OCI-LY1 (cell line): ENCODE data around the gene FBXL15.
A peak's percentile ranks its signal among the peaks of the same experiment; 100 is the strongest.

Experiments
- H2AFZ ChIP-seq: fragments of 200-600 bp; sonication (generic), shearing (Covaris generic); 2 replicates; pipeline ENCODE4 v1.6.0; 2014; ENCODE audit warnings: antibody characterized with exemption, mild to moderate bottlenecking, low read length
- H3F3A ChIP-seq: fragments of 200-600 bp; sonication (generic), shearing (Covaris generic); 2 replicates; pipeline ENCODE4 v1.6.0; 2014; ENCODE audit warnings: mild to moderate bottlenecking, antibody characterized with exemption, low read length, moderate library complexity; ENCODE audit not compliant: insufficient read depth
- H3K27ac ChIP-seq: fragments of 200-600 bp; sonication (generic); 2 replicates; pipeline ENCODE4 v1.5.1; 2014; ENCODE audit warnings: low read length, mixed run types, mild to moderate bottlenecking, low read depth; ENCODE audit not compliant: poor library complexity, severe bottlenecking
- H3K27me3 ChIP-seq: fragments of 200-600 bp; sonication (generic); 2 replicates; pipeline ENCODE4 v1.6.0; 2014; ENCODE audit warnings: antibody characterized with exemption, mild to moderate bottlenecking, low read length, moderate library complexity; ENCODE audit not compliant: insufficient read depth
- H3K36me3 ChIP-seq: fragments of 200-600 bp; sonication (generic); 2 replicates; pipeline ENCODE4 v1.6.1; 2014; ENCODE audit warnings: mild to moderate bottlenecking, antibody characterized with exemption, low read length, moderate library complexity, mixed read lengths; ENCODE audit not compliant: insufficient read depth
- H3K4me1 ChIP-seq: fragments of 200-600 bp; sonication (generic); 2 replicates; pipeline ENCODE4 v1.5.1; 2014; ENCODE audit warnings: mild to moderate bottlenecking, low read length, moderate library complexity; ENCODE audit not compliant: insufficient read depth, severe bottlenecking
- H3K4me2 ChIP-seq: fragments of 200-600 bp; sonication (generic), shearing (Covaris generic); 2 replicates; pipeline ENCODE4 v1.6.1; 2014; ENCODE audit warnings: low read length
- H3K4me3 ChIP-seq: fragments of 200-600 bp; sonication (generic); 2 replicates; pipeline ENCODE4 v1.5.1; 2014; ENCODE audit warnings: low read length, low read depth, mild to moderate bottlenecking, mixed read lengths; ENCODE audit not compliant: poor library complexity, severe bottlenecking
- H3K79me2 ChIP-seq: fragments of 200-600 bp; shearing (Covaris generic); 2 replicates; pipeline ENCODE4 v1.6.1; 2016; ENCODE audit warnings: mixed run types, low read length, mixed read lengths; ENCODE audit not compliant: insufficient read depth
- H3K9ac ChIP-seq: fragments of 200-600 bp; sonication (generic), shearing (Covaris generic); 2 replicates; pipeline ENCODE4 v1.6.1; 2014; ENCODE audit warnings: mild to moderate bottlenecking, low read length, mixed read lengths
- H3K9me2 ChIP-seq: fragments of 200-600 bp; sonication (generic), shearing (Covaris generic); 2 replicates; pipeline ENCODE4 v1.6.1; 2014; ENCODE audit warnings: low read depth, mild to moderate bottlenecking, low read length, mixed read lengths
- H3K9me3 ChIP-seq: fragments of 200-600 bp; shearing (Covaris generic); 2 replicates; pipeline ENCODE4 v1.6.1; 2014; ENCODE audit warnings: low read length, mixed read lengths
- H4K20me1 ChIP-seq: fragments of 200-600 bp; sonication (generic), shearing (Covaris generic); 2 replicates; pipeline ENCODE4 v1.6.0; 2016; ENCODE audit warnings: mild to moderate bottlenecking, low read length; ENCODE audit not compliant: insufficient read depth
- EZH2 ChIP-seq: fragments of 200-600 bp; sonication (generic), shearing (Covaris generic); IDR thresholded peaks from 2 replicates; pipeline ENCODE4 v1.8.0; 2017; ENCODE audit warnings: borderline replicate concordance, mixed run types, mild to moderate bottlenecking, antibody characterized with exemption, low read length, moderate library complexity, mixed read lengths
- TF ChIP-seq, protein P1 (sequence below): fragments of 200-600 bp; sonication (generic), shearing (Covaris generic); IDR thresholded peaks from 2 replicates; pipeline ENCODE4 v1.5.1; 2017; ENCODE audit warnings: mild to moderate bottlenecking, antibody characterized with exemption, low read length, moderate library complexity, mixed read lengths

The FBXL15 gene

DNA sequence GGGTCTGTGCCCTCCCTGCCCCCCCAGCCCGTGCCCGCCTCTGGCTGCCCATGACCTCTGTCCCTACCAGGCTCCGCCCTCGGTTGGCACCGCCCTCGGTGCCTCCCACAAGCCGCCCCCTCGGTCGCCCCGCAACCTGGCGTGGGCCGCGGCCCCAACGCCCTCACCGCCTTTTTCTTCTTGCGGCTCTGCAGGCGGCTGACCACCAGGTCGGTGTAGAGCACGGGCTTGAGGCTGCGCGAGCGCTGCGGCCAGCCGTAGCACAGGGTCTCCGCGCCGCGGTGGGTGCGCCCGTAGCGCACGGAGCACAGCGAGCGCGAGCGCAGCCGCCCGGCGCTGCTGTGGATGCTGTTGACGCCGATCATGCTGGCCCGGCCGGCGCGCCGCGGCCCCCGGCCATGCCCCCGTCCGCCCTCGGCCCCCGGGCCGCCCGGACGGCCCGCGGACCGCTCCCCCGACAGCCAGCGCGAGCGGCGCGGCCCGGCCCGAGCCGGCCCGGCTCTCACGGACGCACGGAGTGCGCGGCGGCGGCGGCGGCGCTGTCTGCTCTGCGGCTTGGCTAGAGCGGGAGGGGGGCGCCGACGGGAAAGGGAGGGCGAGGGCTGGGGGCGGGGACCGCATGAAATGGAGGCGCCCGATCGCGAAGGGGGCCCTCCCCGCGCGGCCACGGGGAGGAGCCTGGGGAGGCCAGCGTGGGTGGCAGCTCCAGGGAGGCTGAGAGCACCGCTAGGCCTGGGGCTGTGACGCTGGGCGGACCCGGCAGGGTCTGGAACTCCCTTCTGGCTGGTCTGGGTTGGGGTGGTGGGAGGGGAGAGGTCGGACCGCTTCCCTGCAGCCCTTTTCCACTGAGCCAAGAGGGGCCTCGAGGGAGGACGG lies 11.7 kb upstream of the FBXL15 start:
- no peaks in the 10 kb centered on the region for H3K9me3 ChIP-seq
- TF ChIP-seq EZH2: no peak
- TF ChIP-seq, protein P1, sequence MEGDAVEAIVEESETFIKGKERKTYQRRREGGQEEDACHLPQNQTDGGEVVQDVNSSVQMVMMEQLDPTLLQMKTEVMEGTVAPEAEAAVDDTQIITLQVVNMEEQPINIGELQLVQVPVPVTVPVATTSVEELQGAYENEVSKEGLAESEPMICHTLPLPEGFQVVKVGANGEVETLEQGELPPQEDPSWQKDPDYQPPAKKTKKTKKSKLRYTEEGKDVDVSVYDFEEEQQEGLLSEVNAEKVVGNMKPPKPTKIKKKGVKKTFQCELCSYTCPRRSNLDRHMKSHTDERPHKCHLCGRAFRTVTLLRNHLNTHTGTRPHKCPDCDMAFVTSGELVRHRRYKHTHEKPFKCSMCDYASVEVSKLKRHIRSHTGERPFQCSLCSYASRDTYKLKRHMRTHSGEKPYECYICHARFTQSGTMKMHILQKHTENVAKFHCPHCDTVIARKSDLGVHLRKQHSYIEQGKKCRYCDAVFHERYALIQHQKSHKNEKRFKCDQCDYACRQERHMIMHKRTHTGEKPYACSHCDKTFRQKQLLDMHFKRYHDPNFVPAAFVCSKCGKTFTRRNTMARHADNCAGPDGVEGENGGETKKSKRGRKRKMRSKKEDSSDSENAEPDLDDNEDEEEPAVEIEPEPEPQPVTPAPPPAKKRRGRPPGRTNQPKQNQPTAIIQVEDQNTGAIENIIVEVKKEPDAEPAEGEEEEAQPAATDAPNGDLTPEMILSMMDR: no peak
- H3K9me2 ChIP-seq: no peaks in the 10 kb centered on the region
- H3K4me1 ChIP-seq: no peaks in the 10 kb centered on the region
- H3K27ac ChIP-seq: no peak overlapping the region
- no peaks in the 10 kb centered on the region for H3K79me2 ChIP-seq
- no peaks in the 10 kb centered on the region for H4K20me1 ChIP-seq
- H3K4me2 ChIP-seq: peak overlapping the region; percentile 55
- H3K4me3 ChIP-seq: peak overlapping the region; percentile 47
- no peak overlapping the region for H3K9ac ChIP-seq
- no peak overlapping the region for H2AFZ ChIP-seq
- no peaks in the 10 kb centered on the region for H3K27me3 ChIP-seq
- no peaks in the 10 kb centered on the region for H3K36me3 ChIP-seq
- no peaks in the 10 kb centered on the region for H3F3A ChIP-seq

DNA sequence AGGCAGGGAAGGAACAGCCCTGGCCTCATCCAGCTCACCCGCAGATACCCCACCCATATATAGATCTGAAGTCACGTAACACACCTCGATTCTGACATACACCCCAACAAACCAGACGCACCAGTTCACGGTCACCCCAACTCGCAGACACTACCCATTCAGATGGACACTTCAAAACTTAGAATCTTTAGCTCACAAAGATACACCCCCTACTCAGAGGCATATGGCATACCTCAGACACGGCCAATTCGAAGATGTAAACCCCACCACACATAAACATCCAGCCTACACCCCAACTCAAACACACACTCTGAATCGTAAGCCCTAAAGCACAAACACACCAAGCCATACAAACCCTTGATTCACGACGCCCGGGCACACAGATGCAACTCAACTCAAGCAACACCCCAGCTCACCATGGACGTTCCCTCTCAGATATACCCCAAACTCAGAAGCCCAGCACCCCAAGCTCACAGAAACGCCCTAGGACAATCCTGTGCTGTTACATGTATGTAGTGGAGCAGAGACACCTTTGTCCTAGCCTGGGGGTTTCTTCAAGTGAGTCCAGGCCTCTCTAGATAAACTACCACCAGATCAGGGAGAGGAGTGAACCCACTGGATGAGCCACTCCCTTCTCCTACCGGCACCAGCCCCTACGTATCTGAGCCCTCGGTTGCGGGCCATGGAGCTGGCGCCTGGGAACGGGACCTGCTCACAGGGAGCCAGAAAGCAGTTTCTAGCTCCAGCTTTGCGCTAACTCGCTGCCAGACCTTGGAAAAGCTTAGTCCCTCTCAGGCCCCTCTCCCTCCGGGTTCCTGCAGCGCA lies 10.8 kb upstream of the FBXL15 start:
- H3K4me1 ChIP-seq: no peaks in the 10 kb centered on the region
- H3K4me3 ChIP-seq: no peak overlapping the region
- H4K20me1 ChIP-seq: no peaks in the 10 kb centered on the region
- no peaks in the 10 kb centered on the region for H3K79me2 ChIP-seq
- no peaks in the 10 kb centered on the region for H3K27me3 ChIP-seq
- H3K4me2 ChIP-seq: no peak overlapping the region
- H3K9me2 ChIP-seq: no peaks in the 10 kb centered on the region
- H3F3A ChIP-seq: no peaks in the 10 kb centered on the region
- no peaks in the 10 kb centered on the region for H3K9me3 ChIP-seq
- H2AFZ ChIP-seq: no peak overlapping the region
- H3K36me3 ChIP-seq: no peaks in the 10 kb centered on the region
- H3K9ac ChIP-seq: no peak overlapping the region
- H3K27ac ChIP-seq: no peak overlapping the region
- TF ChIP-seq, protein P1: no peak
- TF ChIP-seq EZH2: no peak

DNA sequence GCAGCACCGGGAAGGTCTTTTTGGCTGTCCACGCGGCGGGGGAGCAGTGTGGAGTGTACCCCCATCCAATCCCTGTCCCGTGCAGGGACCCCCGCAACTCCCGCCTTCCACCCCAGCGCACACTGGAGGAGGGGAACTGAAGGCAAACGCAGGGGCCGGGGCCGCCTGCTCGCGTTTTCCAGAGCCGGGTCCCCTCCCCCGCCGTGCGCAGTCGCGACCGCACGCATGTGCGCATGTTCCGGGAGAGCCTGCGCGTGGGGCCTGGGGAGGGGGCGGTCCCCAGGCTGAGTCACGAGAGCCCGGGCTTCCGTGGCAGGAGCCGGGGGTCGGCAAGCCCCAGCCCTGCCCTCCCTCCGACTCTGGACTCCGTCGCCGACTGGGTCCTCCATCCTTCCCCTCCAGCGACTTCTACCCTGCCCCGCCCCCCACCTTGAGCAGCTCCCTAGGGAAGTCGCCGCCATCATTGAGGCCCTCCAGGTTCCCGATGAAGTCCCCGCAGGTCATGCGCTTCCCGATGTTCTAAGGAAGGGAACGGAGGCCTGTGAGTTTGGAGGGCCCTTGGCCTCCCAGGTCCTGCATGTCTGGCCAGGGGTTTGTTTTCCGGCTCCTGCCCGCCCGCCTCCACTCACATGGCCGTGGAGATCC lies 10.1 kb upstream of the FBXL15 start:
- Histone ChIP-seq H3F3A (no peaks in the 10 kb centered on the region), H3K9me2 (no peaks in the 10 kb centered on the region), H3K9me3 (no peaks in the 10 kb centered on the region), H3K9ac (no peak overlapping the region), H3K27me3 (no peaks in the 10 kb centered on the region), H3K4me2 (no peak overlapping the region), H3K4me1 (no peaks in the 10 kb centered on the region), H4K20me1 (no peaks in the 10 kb centered on the region), H2AFZ (no peak overlapping the region), H3K79me2 (no peaks in the 10 kb centered on the region), H3K4me3 (no peak overlapping the region), H3K27ac (no peak overlapping the region), H3K36me3 (no peaks in the 10 kb centered on the region)
- TF ChIP-seq EZH2: no peak
- TF ChIP-seq, protein P1: no peak
